Superior temporal gyrus (tissue), 1 donor: ENCODE results near the gene ATP5ME.
"Not testable (repeated sequence)": the region's sequence is repeated elsewhere in the genome, so short reads cannot be mapped to it uniquely, and the experiment has no call there.

Experiments used
- DNase-seq: peaks from one replicate; pipeline ENCODE4 v3.0.0-alpha.2; 2016; ENCODE audit errors: extremely low spot score

The ATP5ME gene

DNA sequence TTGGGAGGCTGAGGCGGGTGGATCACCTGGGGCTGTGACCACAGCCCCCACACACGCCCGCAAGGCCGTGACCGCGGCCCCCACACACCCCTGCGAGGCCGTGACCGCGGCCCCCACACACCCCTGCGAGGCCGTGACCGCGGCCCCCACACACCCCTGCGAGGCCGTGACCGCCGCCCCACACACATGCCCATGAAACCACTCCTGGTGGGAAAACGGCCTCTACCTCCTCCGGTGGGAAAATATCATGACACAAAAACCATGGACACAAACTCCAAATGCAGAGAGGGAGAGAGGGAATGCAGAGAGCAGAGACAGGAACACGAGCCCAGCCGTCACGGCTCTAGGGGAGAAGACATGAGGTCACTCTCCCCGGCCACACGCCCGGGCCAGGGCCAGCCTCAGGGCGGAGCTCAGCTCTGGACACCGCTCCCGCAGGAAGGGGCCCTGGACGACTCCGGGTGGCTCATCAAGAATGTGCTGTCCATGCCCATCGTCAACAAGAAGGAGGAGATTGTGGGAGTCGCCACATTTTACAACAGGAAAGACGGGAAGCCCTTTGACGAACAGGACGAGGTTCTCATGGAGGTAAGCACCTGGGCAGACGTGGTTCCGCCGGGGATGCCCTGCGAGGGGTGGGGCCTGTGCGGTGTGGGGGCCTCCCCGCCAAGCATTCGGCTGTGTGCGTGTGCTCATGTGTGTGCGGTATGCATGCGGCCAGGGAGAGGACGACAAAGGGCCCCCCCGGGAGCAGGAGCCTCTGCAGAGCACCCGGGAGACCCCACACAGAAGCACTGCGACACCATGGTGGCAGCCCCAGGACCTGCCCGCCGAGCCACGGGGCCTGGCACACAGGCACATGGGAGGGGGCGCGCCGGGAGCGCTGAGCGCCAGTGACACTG is 17.4 kb downstream of the ATP5ME start:
- DNase-seq, result no peak

DNA sequence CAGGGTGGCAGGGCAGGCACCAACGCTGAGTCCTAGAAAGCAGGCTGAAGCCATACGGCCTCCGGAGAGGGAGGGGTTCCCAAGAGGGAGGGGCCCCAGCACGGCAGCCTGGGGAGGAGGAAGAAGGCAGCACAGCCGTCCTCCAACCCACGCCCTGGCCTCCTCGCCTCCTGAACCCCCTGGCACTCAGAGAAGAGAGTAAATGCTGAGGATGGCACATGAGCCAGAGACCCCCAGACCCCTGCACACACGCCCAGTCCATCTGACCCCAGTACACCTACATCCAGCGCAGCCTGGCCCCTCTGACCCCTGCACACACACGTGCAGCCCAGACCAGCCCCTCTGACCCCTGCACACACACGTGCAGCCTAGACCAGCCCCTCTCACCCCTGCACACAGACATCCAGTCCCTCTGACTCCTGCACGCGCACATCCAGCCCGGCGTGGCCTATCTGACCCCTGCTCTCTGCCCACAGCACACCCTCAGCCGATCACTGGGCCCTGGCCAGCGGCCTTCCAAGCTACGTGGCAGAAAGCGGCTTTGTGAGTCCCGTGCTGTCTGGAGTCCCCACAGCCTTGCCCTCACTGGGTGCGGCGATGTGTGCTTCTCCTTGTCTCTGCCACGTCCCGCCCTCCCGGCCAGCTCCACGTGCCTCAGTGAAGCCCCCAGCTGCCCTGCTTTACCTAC is 18.5 kb downstream of the ATP5ME start:
- no peak for DNase-seq

DNA sequence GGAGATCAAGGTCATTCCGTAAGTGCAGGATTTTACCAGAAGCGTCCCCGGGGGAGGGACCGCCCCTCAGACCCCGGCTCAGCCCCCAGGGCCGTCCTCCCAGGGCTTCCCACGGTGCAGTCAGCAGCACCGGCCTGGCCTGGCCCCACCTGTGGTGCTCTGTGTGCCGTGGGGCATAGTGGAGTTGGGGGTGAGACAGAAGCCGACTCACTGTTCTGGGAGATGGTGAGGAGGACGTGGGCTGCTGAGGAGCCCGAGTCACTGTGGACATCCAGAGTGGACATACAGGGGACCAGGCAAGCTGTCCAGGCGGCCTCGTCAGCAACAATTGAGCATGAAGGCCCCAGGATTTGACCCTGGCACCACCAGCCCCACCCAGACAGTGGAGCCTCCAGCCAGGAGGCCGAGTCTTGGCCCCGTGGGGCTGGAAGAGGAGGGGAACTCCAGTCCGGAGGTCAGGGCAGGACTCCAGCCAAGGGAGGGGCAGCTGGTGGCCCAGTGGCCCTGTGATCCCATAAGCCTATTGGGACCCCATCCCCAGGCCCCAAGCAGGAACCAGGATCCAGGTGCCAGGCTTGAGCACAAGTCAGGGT is 19.1 kb downstream of the ATP5ME start:
- DNase-seq, result no peak

- DNase-seq, result no peak
These were observed 19.6 kb downstream of the ATP5ME start for GRCh38 chr4:654503-654845.

- DNase-seq, result no peak
These were observed 20.1 kb downstream of the ATP5ME start for GRCh38 chr4:653831-654502.

DNA sequence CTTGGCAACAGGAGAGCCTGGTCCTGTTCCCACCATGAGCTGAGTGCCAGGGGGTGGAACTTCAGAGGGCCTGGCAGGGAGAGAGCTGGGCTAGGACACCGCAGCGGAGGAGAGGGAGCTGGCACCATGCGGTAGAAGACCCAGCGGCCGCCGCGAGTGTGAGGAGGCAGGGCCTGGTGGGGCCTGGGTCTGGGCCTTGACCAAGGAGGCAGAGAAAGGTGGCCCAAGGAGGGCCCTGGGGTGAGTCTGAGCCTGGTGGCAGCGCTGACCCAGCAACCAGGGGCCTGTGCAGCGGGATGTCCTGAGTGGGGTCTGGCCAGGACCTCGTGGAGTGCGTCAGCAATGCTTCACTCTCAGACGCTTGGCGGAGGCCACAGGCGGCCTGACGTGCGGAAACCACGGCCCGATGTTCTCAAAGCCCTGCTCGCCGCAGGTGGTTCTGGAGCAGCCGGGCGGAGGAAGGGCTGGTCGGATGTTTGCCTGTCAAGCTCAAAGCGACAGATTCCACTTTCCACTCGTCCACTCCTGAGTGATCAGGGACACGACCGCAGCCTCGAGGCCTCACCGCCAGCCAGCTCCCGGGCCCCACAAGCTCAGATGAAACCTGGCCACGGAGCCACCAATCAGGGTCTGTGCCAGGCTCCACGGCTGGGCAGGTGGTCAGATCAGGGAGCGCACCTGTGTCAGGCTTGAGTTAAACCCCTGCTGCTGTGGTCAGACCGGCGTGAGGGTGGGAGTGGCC is 20.8 kb downstream of the ATP5ME start:
- no peak for DNase-seq

DNA sequence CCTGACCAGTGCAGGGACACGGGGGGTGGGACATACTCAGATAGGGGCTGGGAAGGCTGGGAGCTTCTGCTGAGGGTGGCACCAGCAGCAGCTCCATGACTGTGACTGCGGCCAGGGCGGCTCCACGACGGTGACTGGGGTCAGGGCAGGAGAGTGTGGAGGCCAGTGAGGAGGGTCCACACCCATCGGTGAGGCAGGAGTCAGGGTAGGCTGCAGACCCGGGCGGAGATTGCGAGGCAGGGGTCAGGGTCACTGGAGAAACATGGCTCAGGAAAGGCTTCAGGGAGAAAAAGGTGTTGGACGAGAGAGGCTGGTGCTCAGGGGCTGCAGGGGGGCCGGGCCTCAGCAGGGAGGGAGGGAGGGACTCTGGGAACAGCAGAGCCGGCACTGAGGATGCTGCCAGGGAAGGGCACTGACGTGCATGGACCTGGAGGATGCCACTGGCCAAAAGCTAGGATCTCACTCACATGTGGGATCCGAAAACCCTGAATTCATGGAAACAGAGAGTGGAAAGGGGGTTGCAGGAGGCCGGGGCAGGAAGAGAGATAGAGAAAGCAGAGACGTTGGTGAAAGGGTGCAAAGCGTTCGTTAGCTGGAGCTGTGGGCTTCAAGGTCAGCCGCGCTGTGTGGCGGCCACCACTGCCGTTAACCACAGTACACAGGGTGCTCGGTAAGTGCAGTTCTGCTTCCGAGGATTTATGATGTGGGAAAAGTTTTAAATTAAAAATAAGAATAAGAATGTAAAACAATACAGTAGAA is 22.0 kb downstream of the ATP5ME start:
- no peak for DNase-seq

GRCh38 chr4:650951-651883 is 22.9 kb downstream of the ATP5ME start:
- DNase-seq, result peak; percentile 74

DNA sequence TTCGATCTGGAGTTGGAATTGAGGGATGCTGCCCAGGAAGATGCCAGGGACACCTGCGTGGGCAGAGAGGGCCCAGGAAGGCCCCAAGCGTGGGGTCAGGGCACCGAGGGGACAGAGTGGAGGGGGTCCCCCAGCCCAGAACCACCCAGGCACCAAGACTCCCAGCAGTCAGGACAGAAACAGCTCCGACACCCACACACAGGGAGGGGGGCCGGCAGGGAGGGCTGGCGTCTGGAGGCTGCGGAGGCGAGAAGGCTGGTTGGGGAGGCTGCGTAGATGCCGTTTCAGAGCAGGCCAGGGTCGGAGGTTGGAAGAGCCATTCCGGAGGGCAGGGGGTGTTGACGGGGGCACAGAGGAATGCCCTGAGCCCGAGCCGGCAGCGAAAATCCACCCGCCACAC is 23.6 kb downstream of the ATP5ME start:
- DNase-seq, result no peak

DNA sequence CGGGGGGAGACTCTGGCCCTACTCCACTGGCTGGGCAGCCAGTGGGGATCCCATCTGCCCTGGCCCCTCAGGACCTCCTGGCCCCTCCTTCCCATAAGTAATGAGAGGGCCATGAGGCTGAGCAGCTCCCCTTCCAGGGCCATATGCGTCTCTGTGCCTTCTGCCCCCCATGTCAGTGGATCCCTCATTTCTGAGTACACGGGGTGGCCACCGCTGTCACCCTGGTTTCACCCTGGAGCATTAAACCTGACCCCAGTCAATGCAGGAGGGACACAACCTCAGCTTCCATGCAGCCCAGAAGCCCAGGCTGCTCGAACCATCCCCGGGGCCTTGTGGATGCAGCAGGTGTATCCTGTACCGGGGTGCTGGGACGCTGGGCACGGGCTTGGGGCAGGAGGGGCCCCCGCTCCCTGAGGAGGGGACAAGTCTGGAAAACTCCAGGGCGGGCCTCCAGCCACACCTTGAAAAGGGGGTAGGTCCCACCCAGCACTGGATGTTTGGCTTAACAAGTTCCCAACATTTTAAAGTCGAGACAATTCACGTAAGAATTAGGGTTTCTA is 24.2 kb downstream of the ATP5ME start:
- DNase-seq, result no peak

GRCh38 chr4:649293-649625 is 24.8 kb downstream of the ATP5ME start:
- DNase-seq, result no peak

DNA sequence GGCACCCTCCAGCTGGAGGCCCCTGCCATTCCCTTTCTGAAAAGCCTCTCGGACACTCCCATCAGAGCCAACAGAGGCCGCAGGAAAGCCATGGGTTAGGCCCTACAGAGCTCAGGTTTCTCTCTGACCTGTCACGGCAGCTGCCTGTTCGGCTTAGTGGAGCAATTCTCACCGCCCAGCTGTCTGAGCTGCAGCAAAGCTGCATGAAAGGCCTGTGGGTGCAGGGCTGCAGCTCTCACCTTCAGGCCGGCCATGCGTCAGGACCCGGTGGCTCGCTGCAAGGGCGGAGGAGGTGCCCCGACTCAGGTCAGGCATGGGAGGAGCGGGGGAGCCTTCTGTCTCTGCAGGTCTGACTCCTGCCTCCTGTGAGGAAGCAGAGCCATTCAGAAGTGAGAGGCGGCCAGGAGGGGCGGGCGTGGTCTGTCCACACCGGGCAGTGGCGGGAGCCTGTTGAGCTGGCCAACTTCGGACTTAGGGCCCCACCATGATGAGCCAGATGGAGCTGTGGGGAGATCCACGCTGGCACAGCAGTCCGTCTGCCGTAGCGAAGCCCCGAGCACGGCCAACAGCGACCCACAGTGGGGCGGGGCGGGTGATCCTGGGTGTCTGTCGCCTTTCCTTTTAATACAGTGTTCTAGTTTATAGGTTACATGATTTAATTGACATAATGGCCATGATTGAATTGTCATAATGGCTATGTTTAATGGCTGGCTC is 25.3 kb downstream of the ATP5ME start:
- DNase-seq, result no peak

GRCh38 chr4:647481-647880 is 26.6 kb downstream of the ATP5ME start:
- DNase-seq, result no peak

GRCh38 chr4:646460-646859 is 27.6 kb downstream of the ATP5ME start:
- no peak for DNase-seq

DNA sequence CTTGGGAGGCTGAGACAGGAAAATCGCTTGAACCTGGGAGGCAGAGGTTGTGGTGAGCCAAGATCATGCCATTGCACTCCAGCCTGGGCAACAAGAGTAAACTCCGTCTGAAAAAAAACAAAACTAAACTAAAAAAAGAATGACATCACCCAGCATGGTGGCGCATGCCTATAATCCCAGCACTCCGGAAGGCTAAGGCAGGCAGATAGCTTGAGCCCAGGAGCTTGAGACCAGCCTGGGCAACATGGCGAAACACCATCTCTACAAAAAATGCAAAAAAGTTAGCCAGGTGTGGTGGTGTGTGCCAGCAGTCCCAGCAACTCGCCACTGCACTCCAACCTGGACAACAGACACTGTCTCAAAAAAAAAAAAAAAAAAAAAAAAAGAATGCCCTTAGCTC is 31.7 kb downstream of the ATP5ME start:
- DNase-seq, result not testable (repeated sequence)

- no peak for DNase-seq
These were observed 36.4 kb downstream of the ATP5ME start for GRCh38 chr4:637536-638280.

DNA sequence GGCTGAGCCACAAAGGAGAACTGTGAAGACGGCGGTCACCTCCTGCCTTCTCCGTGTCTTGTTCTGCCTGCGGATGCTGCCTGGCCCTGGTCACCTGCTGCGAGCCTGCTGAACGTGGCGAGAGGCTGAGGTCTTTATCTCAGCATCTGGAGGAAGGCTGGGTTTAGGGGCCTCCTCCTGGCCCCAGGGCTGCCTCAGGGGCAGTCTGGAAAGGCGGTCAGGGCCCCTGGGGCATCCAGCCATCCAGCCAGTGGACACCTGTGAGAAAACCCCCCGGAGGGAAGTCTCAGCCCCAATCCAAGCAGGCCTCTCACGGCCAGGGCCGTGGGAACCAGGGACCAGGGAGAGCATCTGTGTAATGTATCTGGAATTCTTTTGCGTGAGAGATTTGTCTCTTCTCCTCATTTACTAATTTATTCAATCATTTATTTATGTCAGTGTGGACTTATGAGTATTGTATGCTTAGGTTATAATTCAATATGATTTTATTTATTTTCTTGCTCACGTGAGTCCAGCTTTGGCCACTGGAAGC is 37.4 kb downstream of the ATP5ME start:
- no peak for DNase-seq
